ENCODE results near the gene TPGS1.

DNA sequence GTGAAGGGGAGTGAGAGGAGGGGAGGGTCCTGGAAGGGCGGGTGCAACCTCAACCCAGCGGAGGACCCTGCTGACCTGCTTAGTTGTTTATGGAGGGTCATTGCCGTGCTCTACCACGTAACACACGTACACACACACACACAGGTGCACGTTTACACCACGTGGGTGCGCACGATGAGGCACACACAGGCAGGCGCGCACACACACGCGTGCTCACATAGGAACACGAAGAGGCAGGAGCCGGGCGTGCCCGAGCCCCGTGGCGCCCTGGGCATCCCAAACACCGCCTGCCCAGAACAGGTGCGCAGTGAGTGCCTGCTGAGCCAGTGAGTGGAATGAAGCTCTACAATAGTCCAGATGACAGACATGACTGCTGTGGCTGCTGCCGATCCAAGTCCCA, 22.2 kb upstream of the TPGS1 start:
- TF ChIP-seq, protein P1, sequence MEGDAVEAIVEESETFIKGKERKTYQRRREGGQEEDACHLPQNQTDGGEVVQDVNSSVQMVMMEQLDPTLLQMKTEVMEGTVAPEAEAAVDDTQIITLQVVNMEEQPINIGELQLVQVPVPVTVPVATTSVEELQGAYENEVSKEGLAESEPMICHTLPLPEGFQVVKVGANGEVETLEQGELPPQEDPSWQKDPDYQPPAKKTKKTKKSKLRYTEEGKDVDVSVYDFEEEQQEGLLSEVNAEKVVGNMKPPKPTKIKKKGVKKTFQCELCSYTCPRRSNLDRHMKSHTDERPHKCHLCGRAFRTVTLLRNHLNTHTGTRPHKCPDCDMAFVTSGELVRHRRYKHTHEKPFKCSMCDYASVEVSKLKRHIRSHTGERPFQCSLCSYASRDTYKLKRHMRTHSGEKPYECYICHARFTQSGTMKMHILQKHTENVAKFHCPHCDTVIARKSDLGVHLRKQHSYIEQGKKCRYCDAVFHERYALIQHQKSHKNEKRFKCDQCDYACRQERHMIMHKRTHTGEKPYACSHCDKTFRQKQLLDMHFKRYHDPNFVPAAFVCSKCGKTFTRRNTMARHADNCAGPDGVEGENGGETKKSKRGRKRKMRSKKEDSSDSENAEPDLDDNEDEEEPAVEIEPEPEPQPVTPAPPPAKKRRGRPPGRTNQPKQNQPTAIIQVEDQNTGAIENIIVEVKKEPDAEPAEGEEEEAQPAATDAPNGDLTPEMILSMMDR (IDR thresholded peaks at IDR 0.05 in 4 of 5, conservative IDR thresholded peaks at IDR 0.05 in 1 of 5): no peak
- no peak for TF ChIP-seq POLR2A (IDR thresholded peaks at IDR 0.05)

All from gastrocnemius medialis (tissue), 4 donors.